H9 (cell line): ENCODE results near the gene RNF5. TPM values are rescaled to one million over a fixed set of nuclear protein-coding genes. Genes with fewer than 3 reads are reported as not detected.

Experiments
- DNase-seq: peaks from one replicate; pipeline ENCODE4 v3.0.0-alpha.2; 2017
- H2AFZ ChIP-seq: one replicate; pipeline ENCODE4 v1.6.1; 2013; ENCODE audit warnings: mild to moderate bottlenecking, low read length, control low read depth, moderate library complexity
- H2AK5ac ChIP-seq: 2 replicates; pipeline ENCODE4 v1.6.1; 2013; ENCODE audit warnings: low read length, control low read depth, mixed read lengths; ENCODE audit not compliant: insufficient read length
- H2BK120ac ChIP-seq: one replicate; pipeline ENCODE4 v1.6.1; 2013; ENCODE audit warnings: low read depth, mild to moderate bottlenecking, low read length, control low read depth, inconsistent platforms; ENCODE audit not compliant: poor library complexity, severe bottlenecking
- H2BK12ac ChIP-seq: 2 replicates; pipeline ENCODE4 v1.6.1; 2013; ENCODE audit warnings: low read length, control low read depth, mixed read lengths, low read depth; ENCODE audit not compliant: insufficient read length
- H2BK15ac ChIP-seq: 2 replicates; pipeline ENCODE4 v1.6.1; 2013; ENCODE audit warnings: low read depth, low read length, control low read depth
- H2BK20ac ChIP-seq: one replicate; pipeline ENCODE4 v1.6.1; 2013; ENCODE audit warnings: low read depth, mild to moderate bottlenecking, low read length, control low read depth, inconsistent platforms; ENCODE audit not compliant: poor library complexity, severe bottlenecking
- H2BK5ac ChIP-seq: 2 replicates; pipeline ENCODE4 v1.6.1; 2013; ENCODE audit warnings: low read length, control low read depth, mixed read lengths; ENCODE audit not compliant: insufficient read length
- H3K14ac ChIP-seq: 2 replicates; pipeline ENCODE4 v1.6.1; 2013; ENCODE audit warnings: low read length, control low read depth; ENCODE audit not compliant: insufficient read depth
- H3K18ac ChIP-seq: 2 replicates; pipeline ENCODE4 v1.6.1; 2013; ENCODE audit warnings: low read depth, mild to moderate bottlenecking, mixed read lengths, low read length, control low read depth; ENCODE audit not compliant: insufficient read length
- H3K23ac ChIP-seq: 2 replicates; pipeline ENCODE4 v1.6.1; 2013; ENCODE audit warnings: low read length, control low read depth, mixed read lengths, low read depth; ENCODE audit not compliant: insufficient read length
- H3K23me2 ChIP-seq: 2 replicates; pipeline ENCODE4 v1.6.1; 2013; ENCODE audit warnings: low read depth, mild to moderate bottlenecking, mixed read lengths, low read length, control low read depth; ENCODE audit not compliant: insufficient read length, poor library complexity, severe bottlenecking
- H3K27ac ChIP-seq: 2 replicates; pipeline ENCODE4 v1.5.1; 2013; ENCODE audit warnings: low read length, control low read depth, mixed read lengths, low read depth; ENCODE audit not compliant: insufficient read length
- H3K27me3 ChIP-seq: 2 replicates; pipeline ENCODE4 v1.6.1; 2013; ENCODE audit warnings: low read length, control low read depth, inconsistent platforms; ENCODE audit not compliant: insufficient read depth
- H3K4ac ChIP-seq: 2 replicates; pipeline ENCODE4 v1.6.1; 2013; ENCODE audit warnings: low read depth, mild to moderate bottlenecking, control low read depth, inconsistent platforms, low read length, moderate library complexity
- H3K4me1 ChIP-seq: 2 replicates; pipeline ENCODE4 v1.6.1; 2013; ENCODE audit warnings: low read length, control low read depth, inconsistent platforms; ENCODE audit not compliant: insufficient read depth
- H3K4me2 ChIP-seq: 2 replicates; pipeline ENCODE4 v1.6.1; 2013; ENCODE audit warnings: low read length, control low read depth, mixed read lengths; ENCODE audit not compliant: insufficient read length, insufficient read depth
- H3K56ac ChIP-seq: 2 replicates; pipeline ENCODE4 v1.6.1; 2013; ENCODE audit warnings: low read depth, mild to moderate bottlenecking, mixed read lengths, low read length, control low read depth; ENCODE audit not compliant: insufficient read length
- H3K79me1 ChIP-seq: 2 replicates; pipeline ENCODE4 v1.6.1; 2013; ENCODE audit warnings: low read depth, mild to moderate bottlenecking, moderate library complexity, low read length, control low read depth, inconsistent platforms; ENCODE audit not compliant: insufficient read depth, poor library complexity, severe bottlenecking
- H3K79me2 ChIP-seq: 2 replicates; pipeline ENCODE4 v1.6.1; 2013; ENCODE audit warnings: low read length, control low read depth, inconsistent platforms; ENCODE audit not compliant: insufficient read depth
- H3K9ac ChIP-seq: 2 replicates; pipeline ENCODE4 v1.6.1; 2013; ENCODE audit warnings: low read length, control low read depth, mixed read lengths; ENCODE audit not compliant: insufficient read length; ENCODE audit errors: extremely low read depth
- H3K9me3 ChIP-seq: one replicate; pipeline ENCODE4 v1.6.1; 2013; ENCODE audit warnings: low read depth, low read length, inconsistent platforms; ENCODE audit not compliant: control insufficient read depth
- H3T11ph ChIP-seq: one replicate; pipeline ENCODE4 v1.6.1; 2013; ENCODE audit warnings: mild to moderate bottlenecking, low read length, control low read depth, inconsistent platforms
- H4K20me1 ChIP-seq: one replicate; pipeline ENCODE4 v1.6.1; 2013; ENCODE audit not compliant: control insufficient read depth, insufficient read length, insufficient read depth
- H4K5ac ChIP-seq: 2 replicates; pipeline ENCODE4 v1.6.1; 2013; ENCODE audit warnings: low read depth, mild to moderate bottlenecking, mixed read lengths, low read length, control low read depth; ENCODE audit not compliant: insufficient read length
- H4K8ac ChIP-seq: replicated peaks from 2 replicates; pipeline ENCODE4 v1.6.1; 2013; ENCODE audit warnings: low read length, control low read depth, mixed read lengths, low read depth; ENCODE audit not compliant: insufficient read length
- H4K91ac ChIP-seq: 2 replicates; pipeline ENCODE4 v1.6.1; 2013; ENCODE audit warnings: low read depth, mild to moderate bottlenecking, moderate library complexity, mixed read lengths, low read length, control low read depth; ENCODE audit not compliant: insufficient read length
- H3K27ac Mint-ChIP-seq, 3 experiments: 2 replicates in 2 of 3; 3 replicates in 1 of 3; pipeline ENCODE4 v1.8.0; 2020 to 2021; ENCODE audit warnings: mixed read lengths in 3 of 3, mild to moderate bottlenecking in 1 of 3, moderate library complexity in 1 of 3
- H3K27me3 Mint-ChIP-seq: 2 replicates; pipeline ENCODE4 v1.8.0; 2021; ENCODE audit warnings: low read depth, mild to moderate bottlenecking, moderate library complexity, mixed read lengths
- H3K36me3 Mint-ChIP-seq, 3 experiments: 2 replicates in 2 of 3; 3 replicates in 1 of 3; pipeline ENCODE4 v1.8.0; 2020 to 2021; ENCODE audit warnings: low read depth in 3 of 3, mixed read lengths in 3 of 3; ENCODE audit not compliant: insufficient read depth in 1 of 3
- H3K4me1 Mint-ChIP-seq, 2 experiments: 2 replicates each; pipeline ENCODE4 v1.8.0; 2020; ENCODE audit warnings: mixed read lengths in 2 of 2
- H3K4me3 Mint-ChIP-seq, 2 experiments: 2 replicates in 1 of 2; 3 replicates in 1 of 2; pipeline ENCODE4 v1.8.0; 2020 to 2021; ENCODE audit warnings: mild to moderate bottlenecking in 2 of 2, mixed read lengths in 2 of 2, moderate library complexity in 1 of 2
- H3K9me3 Mint-ChIP-seq, 2 experiments: 2 replicates in 1 of 2; 3 replicates in 1 of 2; pipeline ENCODE4 v1.8.0; 2020; ENCODE audit warnings: mild to moderate bottlenecking in 2 of 2, mixed read lengths in 2 of 2, moderate library complexity in 1 of 2
- WGBS: extraction: QIAGEN DNeasy Blood & Tissue Kit; methylation state at CpG from one replicate; pipeline ENCODE4 v1.1.7; 2013; ENCODE audit warnings: missing lambda C conversion rate, low lambda C conversion rate, mixed read lengths; ENCODE audit not compliant: insufficient read length; ENCODE audit errors: extremely low coverage; 5-methylcytosine and 5-hydroxymethylcytosine counted together
- total RNA-seq: library from RNA; stranded (reverse); gene quantifications from 2 replicates; pipeline ENCODE4 v1.2.1, GENCODE V29; 2021
- TF ChIP-seq, protein P1 (sequence below): fragments of 200-600 bp; sonication (generic); conservative IDR thresholded peaks from 3 replicates; pipeline ENCODE4 v1.8.0; 2021; ENCODE audit warnings: antibody characterized with exemption, mild to moderate bottlenecking

RNF5 gene
- total RNA-seq, 1 experiment from 2014 or later = 116 TPM

DNA sequence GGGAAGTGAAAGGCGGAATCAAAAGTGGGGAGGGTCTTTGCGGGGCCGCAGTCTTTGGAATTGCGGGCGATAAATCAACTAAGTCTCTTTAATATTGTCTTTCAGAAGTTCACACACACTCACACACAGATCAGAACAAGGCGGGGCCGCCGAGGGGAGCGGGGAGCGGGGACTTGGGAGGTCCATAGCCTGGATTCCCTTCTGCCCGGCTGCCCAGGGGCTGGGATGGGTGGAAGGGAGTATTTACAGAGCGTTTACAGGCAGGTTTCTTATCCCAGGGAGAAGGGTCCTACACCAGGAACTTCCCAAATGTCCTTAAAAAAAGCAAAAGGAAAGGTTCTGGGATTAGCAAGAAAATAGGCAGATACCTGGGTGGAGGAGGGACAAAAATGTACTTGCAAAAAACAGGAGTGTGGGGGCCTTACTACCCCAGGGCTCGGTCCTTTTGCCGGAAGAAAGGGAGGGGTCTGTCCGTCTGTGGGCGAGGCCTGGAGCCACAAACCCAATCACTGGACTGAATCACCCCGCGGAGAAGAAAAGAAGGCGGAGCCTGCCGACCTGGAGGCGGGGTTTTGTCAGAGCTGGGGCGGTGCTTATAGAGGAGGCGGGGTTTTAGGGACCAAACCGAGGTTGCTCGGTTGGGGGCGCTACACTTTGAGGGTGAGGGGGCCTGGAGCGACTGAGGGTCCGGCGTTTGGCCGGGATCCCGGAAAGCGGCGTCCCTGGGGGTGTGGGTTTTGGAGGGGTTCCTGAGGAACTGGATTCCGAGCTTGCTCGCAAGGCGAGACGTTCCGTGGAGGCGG is 29.7 kb upstream of the RNF5 start:
- Histone ChIP-seq H3K23ac (no peak overlapping the region), H3K9ac (no peak overlapping the region), H3K14ac (no peak overlapping the region), H3K4me2 (peak overlapping the region; percentile 41), H3K56ac (no peak overlapping the region), H3K27ac (no peak overlapping the region), H2AFZ (no peak overlapping the region), H4K8ac (no peak overlapping the region), H4K91ac (no peak overlapping the region), H2BK12ac (no peak overlapping the region), H2BK5ac (no peak overlapping the region), H3K79me1 (no peaks in the 10 kb centered on the region), H4K20me1 (no peaks in the 10 kb centered on the region), H3K18ac (no peak overlapping the region), H3K9me3 (no peaks in the 10 kb centered on the region), H2AK5ac (no peak overlapping the region), H4K5ac (no peak overlapping the region), H2BK15ac (no peak overlapping the region), H3T11ph (no peak overlapping the region), H3K23me2 (peaks cover 30% of the 10 kb centered on the region), H2BK20ac (no peak overlapping the region), H3K27me3 (no peaks in the 10 kb centered on the region; the same call in 1 of the 2 replicates), H3K79me2 (no peaks in the 10 kb centered on the region), H3K4me1 (peaks cover 9% of the 10 kb centered on the region), H2BK120ac (no peak overlapping the region), H3K4ac (no peak overlapping the region)
- DNase-seq = peak; percentile 91
- WGBS = no CpG with 5 or more reads among the region's 39 CpGs
- peak overlapping the region in 1 of 3 experiments; percentile 60; a peak in 2 of 7 replicates for H3K27ac Mint-ChIP-seq
- TF ChIP-seq, protein P1, sequence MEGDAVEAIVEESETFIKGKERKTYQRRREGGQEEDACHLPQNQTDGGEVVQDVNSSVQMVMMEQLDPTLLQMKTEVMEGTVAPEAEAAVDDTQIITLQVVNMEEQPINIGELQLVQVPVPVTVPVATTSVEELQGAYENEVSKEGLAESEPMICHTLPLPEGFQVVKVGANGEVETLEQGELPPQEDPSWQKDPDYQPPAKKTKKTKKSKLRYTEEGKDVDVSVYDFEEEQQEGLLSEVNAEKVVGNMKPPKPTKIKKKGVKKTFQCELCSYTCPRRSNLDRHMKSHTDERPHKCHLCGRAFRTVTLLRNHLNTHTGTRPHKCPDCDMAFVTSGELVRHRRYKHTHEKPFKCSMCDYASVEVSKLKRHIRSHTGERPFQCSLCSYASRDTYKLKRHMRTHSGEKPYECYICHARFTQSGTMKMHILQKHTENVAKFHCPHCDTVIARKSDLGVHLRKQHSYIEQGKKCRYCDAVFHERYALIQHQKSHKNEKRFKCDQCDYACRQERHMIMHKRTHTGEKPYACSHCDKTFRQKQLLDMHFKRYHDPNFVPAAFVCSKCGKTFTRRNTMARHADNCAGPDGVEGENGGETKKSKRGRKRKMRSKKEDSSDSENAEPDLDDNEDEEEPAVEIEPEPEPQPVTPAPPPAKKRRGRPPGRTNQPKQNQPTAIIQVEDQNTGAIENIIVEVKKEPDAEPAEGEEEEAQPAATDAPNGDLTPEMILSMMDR = no peak
- H3K9me3 Mint-ChIP-seq = no peaks in the 10 kb centered on the region; a peak in 1 of 5 replicates
- H3K36me3 Mint-ChIP-seq = peaks cover 0 to 8% (median 3%) of the 10 kb centered on the region in 3 experiments; a peak in 2 of 7 replicates
- H3K4me3 Mint-ChIP-seq = peak overlapping the region in 1 of 2 experiments; percentile 30; a peak in 2 of 5 replicates
- peaks cover 4% of the 10 kb centered on the region for H3K27me3 Mint-ChIP-seq
- peaks cover 39 to 62% of the 10 kb centered on the region in 2 experiments for H3K4me1 Mint-ChIP-seq
